DMS79 (cell line): Measurements from ENCODE around the gene UAP1.
A peak's percentile ranks its signal among the peaks of the same experiment; 100 is the strongest.

ENCODE experiments used
- DNase-seq: peaks from one replicate; lab custom pipeline; 2025; lab: John Stamatoyannopoulos, UW

The UAP1 gene

GRCh38 chr1:162561616-162562469 lies at the start of gene UAP1:
Gene UAP1, plus strand, starts transcription at chr1:162561722. Its CDS starts 4,347 bp downstream, at chr1:162566069.
- DNase-seq, result no peak

- no peak for DNase-seq
Observed at GRCh38 chr1:162527314-162527713, 34.2 kb upstream of the UAP1 start.

GRCh38 chr1:162530307-162530987 lies 31.1 kb upstream of the UAP1 start:
- DNase-seq, result no peak

- no peak for DNase-seq
Observed at GRCh38 chr1:162530988-162531319, 30.6 kb upstream of the UAP1 start.

- no peak for DNase-seq
Observed at GRCh38 chr1:162535501-162535900, 26.0 kb upstream of the UAP1 start.

GRCh38 chr1:162536511-162536910 lies 25.0 kb upstream of the UAP1 start:
- DNase-seq, result no peak

GRCh38 chr1:162537216-162537615 lies 24.3 kb upstream of the UAP1 start:
- DNase-seq, result no peak

DNA sequence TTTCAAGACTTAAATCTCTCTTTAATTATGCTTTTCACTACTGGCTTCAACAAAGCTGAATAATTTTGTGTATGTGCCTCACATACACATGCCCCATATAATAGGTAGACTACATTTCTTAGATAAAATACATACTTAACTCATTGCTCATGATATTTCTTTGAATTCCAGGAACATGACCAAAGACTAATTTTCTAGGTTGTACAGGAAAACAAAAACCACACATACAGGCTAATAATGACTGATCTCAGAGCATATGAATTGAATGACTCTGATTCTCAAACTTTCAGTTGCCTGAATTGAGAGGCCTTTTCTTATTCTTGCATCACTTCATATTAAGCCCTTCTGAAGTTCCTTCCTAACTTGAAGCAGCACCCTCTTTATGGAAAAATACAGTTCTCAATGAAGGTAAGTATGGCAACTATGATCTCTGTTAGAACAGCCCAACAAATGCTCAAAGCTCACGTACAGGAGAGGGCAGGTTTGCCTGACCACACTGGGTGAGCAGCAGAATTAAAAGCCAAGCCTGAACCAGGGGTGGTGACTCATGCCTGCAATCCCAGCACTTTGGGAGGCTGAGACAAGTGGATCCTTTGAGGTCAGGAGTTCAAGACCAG lies 22.6 kb upstream of the UAP1 start:
- no peak for DNase-seq

DNA sequence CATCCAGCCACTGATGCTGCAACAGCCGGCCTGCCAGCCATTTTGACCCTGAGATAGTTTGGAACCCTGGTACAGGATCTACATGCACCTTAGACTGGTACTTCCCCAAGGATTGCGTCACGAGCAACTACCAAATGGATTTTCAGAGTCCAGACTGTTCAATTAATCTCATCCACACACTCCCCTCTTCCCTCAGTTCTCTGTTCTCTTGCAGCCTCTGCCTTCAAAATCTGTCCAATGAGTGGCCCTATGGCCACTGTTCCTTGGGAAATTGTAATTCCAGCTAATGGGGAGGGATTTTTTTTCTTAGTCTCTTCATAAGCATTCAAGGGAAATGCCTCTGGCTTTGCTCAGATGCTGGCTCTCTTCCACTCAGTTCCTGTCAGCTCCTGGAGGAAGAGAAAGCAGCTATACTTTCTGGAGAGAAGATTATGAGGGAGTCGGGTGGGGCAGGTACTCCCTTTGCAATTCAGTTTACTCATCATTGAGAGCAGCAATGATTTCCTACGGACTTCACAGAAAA lies 19.8 kb upstream of the UAP1 start:
- DNase-seq, result no peak

DNA sequence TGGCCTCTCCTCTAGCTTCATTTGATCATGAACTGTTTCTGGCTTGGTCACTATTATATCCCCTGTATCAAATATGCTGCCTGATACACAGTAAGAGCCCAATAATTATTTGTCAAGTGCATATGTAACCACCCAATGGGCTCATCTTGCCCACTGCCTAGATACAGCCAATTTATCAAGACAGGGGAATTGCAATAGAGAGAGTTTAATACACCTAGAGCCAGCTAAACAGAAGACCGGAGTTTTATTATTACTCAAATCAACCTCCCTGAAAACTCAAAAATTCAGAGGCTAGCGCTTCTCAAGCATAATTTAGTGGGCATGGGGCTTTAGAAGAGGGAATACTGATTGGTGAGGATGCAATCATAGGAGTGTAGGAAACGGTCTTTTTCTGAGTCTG lies 18.3 kb upstream of the UAP1 start:
- DNase-seq, result no peak

DNA sequence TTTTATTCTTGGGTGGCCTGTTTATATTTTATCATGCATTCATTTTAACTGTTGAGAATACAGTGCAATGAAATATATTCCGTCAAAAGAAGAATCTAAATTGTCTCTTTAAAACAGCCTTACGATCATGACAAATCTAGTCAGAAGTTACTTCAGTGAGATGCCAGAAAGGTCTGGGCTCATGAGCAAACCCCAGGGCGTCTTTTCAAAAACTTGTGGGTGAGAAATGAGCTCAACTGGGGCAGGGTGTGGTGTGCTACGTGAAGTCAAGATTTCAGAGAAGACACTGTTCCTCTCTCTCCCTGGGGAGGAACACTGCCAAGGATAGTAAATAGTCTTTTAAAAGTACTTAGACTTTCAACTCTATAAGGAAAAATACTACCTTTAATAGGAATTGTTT lies 13.4 kb upstream of the UAP1 start:
- no peak for DNase-seq

DNA sequence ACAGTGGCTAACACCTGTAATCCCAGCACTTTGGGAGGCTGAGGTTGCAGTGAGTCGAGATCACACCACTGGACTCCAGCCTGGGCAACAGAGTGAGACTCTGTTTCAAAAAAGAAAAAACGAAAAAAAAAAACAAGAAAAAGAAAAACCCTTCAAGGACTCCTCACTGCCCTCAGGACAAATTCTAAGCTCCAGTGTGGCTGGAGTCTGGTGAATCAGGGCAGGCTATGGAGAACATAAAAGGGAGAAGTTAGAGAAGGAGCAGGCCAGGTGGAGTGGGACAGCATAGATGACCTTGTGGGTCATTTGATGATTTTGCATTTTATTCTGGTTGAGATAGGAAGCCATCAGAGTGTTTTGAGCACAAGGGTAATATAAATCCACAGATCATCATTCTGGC lies 12.5 kb upstream of the UAP1 start:
- no peak for DNase-seq

- DNase-seq, result no peak
Observed at GRCh38 chr1:162550925-162551324, 10.6 kb upstream of the UAP1 start.

DNA sequence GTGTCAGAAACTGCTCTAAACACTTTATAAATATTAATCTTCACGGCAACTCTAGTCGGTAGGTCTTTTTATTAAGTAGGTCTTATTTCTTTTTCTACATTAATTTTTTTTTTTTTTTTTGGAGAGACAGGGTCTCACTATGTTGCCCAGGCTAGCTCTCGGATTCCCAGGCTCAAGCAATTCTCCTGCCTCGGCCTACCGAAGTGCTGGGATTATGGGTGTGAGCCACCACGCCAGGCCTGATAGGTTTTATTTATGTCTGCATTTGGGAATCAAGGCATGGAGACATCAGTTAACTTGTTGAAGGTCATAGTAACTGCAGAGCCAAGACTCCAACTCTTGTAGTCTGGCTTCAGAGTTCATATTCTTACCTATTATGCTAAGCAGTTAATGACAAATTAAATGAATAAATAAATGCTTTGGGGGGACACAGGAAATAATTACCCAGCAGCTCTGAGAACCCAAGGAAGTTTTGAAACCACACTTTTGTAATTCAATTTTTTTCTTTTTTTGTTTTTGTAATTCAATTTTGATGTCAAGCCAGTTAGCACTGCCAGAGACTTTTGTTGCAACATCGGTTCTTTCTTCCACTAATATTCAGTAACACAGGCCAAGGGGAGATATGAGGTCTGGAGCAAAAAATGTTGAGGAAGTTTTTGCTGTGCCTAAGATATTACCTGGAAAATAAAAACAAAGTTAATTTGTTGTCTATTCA lies 9.4 kb upstream of the UAP1 start:
- DNase-seq, result no peak

DNA sequence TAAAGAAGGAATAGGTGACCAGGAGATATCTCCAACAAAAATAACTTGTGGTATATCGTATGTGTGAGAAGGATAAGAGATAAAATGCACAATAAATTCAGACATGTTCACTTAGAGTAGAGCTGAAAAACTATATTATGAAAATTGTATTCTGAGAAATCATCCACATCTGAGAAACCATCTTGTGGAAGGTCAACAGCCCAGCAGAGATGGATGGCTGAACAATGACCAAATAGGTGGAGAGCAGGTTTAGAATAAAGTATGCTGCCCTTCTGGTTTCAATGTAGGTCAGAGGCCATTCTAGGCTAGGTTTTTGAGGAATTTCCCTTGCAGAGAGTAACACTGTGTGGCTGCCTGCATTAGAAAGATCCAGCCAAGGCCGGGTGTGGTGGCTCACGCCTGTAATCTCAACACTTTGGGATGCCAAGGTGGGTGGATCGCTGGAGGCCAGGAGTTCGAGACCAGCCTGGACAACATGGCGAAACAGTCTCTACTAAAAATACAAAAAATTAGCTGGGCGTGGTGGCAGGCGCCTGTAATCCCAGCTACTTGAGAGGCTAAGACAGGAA lies 8.8 kb upstream of the UAP1 start:
- DNase-seq, result no peak

DNA sequence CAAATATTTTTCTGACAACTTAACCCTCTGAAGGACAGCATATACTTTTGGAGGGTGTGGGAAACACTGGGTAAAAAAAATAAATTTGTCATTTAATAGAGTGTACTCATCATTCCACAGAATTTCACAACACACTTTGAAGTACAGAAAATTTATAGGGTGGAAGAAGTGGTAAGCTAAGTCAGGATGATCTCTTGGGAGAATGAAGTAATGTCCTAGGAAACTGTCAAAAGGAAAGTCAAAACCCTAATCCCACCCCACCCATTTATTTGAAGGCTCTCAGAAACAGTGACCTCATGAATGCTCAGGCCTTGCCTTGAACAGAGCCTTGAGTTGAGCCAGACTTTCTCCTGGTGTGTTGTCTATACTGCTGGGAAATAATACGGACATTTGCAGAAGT lies 7.3 kb upstream of the UAP1 start:
- no peak for DNase-seq

GRCh38 chr1:162557536-162557935 lies 4.0 kb upstream of the UAP1 start:
- DNase-seq, result no peak

DNA sequence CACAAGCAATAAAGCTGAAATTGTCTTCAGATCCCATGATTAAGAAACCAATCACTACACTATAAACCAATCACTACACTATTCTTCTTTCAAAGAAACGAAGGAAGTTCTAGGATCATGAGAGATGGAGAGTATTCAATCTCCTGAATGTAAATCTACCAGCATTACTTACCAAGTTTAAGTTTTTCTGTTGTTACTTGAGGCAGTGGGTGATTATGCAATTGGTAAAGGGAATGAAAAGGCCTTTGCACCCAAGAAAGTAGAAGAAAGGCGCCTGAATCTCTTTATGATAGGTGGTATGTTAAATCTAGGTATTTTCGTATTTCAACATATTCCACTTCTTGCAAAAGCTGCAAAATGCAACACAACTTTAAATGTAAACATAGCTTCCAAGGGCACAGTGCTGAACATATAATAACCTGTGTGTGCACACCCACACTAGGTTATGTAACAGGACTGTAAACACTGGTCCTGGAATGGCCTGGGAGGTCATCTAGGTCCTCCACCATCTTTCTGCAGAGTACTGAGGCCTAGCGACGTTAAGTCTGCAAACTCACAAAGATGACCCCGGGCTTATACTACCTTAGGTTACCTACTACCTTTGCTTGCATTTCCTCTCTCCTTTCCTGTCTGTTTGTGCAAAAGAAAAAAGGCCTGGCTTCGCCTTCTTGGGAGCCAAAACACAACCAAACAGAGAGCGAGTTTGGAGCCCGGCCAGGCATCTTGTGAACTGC lies 1.1 kb upstream of the UAP1 start:
- DNase-seq, result no peak

DNA sequence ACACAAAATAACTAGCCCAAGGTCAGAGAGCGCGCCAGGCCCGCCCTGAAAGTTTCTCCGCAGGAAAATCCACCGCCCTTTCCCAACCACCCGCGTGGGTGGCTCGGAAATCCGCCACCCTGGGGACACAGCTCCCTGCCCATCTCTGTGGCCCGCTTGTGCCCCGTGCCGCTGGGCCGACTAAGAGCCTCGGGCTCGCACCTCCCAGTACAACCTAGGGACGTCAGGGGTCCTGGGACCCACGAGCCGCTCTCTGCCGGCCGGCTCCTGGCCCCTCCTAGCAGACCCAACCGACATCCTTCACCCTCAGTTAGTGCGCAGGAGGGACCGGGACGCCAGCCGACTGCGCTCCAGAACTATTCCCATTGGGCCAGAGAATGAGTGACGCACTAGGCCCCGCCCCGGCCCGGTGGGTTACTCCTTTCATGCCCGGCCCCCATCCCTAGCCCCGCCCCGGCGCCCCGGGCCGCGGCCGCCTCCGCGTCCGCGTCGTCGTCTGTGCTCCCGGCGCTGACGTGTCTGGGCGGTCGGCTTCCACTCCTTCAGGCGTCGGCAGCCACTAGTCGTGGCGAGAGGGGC lies 396 bp upstream of the UAP1 start:
- DNase-seq, result peak; percentile 93

GRCh38 chr1:162562470-162562828 lies 927 bp downstream of the UAP1 start:
- DNase-seq, result no peak

DNA sequence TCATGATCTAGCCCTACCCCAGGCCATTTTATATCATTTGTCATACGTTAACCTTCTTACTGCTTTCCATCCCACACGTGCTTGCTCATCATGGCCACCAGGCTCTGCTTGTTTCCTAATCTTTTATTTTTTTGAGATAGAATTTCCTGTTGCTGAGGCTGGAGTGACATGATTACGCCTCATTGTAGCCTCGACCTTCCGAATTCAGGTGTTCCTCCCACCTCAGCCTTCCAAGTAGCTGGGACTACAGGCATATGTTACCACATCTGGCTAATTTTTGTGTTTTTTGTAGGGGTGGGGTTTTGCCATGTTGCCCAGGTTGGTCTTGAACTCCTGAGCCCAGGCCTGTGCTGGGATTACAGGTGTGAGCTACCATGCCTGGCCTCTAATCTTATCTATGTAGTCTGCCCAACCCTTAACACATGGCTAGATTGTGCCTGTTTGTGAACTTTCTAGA lies 3.3 kb downstream of the UAP1 start:
- DNase-seq, result no peak
